ENCODE results near the gene IL4I1. TPM values are rescaled to one million over a fixed set of nuclear protein-coding genes. Genes with fewer than 3 reads are reported as not detected.

Gene IL4I1
- total and polyA plus RNA-seq, 4 donors = 3.6 to 21.2 (median 3.8) TPM

- 97% methylated on average over 7 of the region's 7 CpGs for WGBS, 2 donors
- H3K4me1 ChIP-seq (ENCODE audit: control insufficient read depth in 5 of 5, insufficient read depth in 5 of 5, low read length in 5 of 5) = peaks cover 0 to 16% (median 11%) of the 10 kb centered on the region in 5 donors
Measured at GRCh38 chr19:49931293-49932040, 34.8 kb upstream of the IL4I1 start.

GRCh38 chr19:49930483-49931011 lies 33.9 kb upstream of the IL4I1 start:
- DNase-seq (peak in 2 of 3 donors; percentile 21 to 25), ATAC-seq (ENCODE audit: insufficient read depth, low FRiP score) (no peak)
- no peaks in the 10 kb centered on the region for H3K9me3 ChIP-seq (ENCODE audit: control insufficient read depth in 4 of 4, insufficient read depth in 3 of 4, low read length in 3 of 4)
- H3K27ac ChIP-seq (ENCODE audit: low read depth in 1 of 2, low read length in 1 of 2) = no peak overlapping the region
- peaks cover 0 to 21% (median 11%) of the 10 kb centered on the region in 4 donors for H3K36me3 ChIP-seq (ENCODE audit: control insufficient read depth in 4 of 4, insufficient read depth in 4 of 4, low read length in 4 of 4)
- no peak for TF ChIP-seq CTCF (IDR thresholded peaks at IDR 0.05; ENCODE audit: control extremely low read depth, extremely low read depth)
- H3K4me3 ChIP-seq = no peak overlapping the region
- peaks cover 0 to 16% (median 11%) of the 10 kb centered on the region in 5 donors for H3K4me1 ChIP-seq (ENCODE audit: control insufficient read depth in 5 of 5, insufficient read depth in 5 of 5, low read length in 5 of 5)
- WGBS, 2 donors = 65 to 71% methylated on average over 15 of the region's 15 CpGs
- no peaks in the 10 kb centered on the region for H3K27me3 ChIP-seq (ENCODE audit: control insufficient read depth in 3 of 3, insufficient read depth in 3 of 3, low read length in 2 of 3)
- H3K9ac ChIP-seq (ENCODE audit: insufficient read depth in 1 of 2, low read length in 2 of 2) = no peak overlapping the region

More at GRCh38 chr19:49931293-49932040, 34.8 kb upstream of the IL4I1 start:
- ATAC-seq (ENCODE audit: insufficient read depth, low FRiP score) = no peak
- no peak overlapping the region for H3K27ac ChIP-seq (ENCODE audit: low read depth in 1 of 2, low read length in 1 of 2)
- TF ChIP-seq CTCF (IDR thresholded peaks at IDR 0.05; ENCODE audit: control extremely low read depth, extremely low read depth) = no peak
- H3K9me3 ChIP-seq (ENCODE audit: control insufficient read depth in 4 of 4, insufficient read depth in 3 of 4, low read length in 3 of 4) = no peaks in the 10 kb centered on the region
- H3K9ac ChIP-seq (ENCODE audit: insufficient read depth in 1 of 2, low read length in 2 of 2) = no peak overlapping the region
- peaks cover 0 to 19% (median 10%) of the 10 kb centered on the region in 4 donors for H3K36me3 ChIP-seq (ENCODE audit: control insufficient read depth in 4 of 4, insufficient read depth in 4 of 4, low read length in 4 of 4)
- DNase-seq = no peak
- no peak overlapping the region for H3K4me3 ChIP-seq
- H3K27me3 ChIP-seq (ENCODE audit: control insufficient read depth in 3 of 3, insufficient read depth in 3 of 3, low read length in 2 of 3) = no peaks in the 10 kb centered on the region

GRCh38 chr19:49929611-49930482 lies 33.2 kb upstream of the IL4I1 start:
- no peak for TF ChIP-seq CTCF (IDR thresholded peaks at IDR 0.05; ENCODE audit: control extremely low read depth, extremely low read depth)
- Histone ChIP-seq H3K27ac (ENCODE audit: low read depth in 1 of 2, low read length in 1 of 2) (peak overlapping the region; percentile 88 to 90), H3K9me3 (ENCODE audit: control insufficient read depth in 4 of 4, insufficient read depth in 3 of 4, low read length in 3 of 4) (no peaks in the 10 kb centered on the region), H3K27me3 (ENCODE audit: control insufficient read depth in 3 of 3, insufficient read depth in 3 of 3, low read length in 2 of 3) (no peaks in the 10 kb centered on the region), H3K9ac (ENCODE audit: insufficient read depth in 1 of 2, low read length in 2 of 2) (peak overlapping the region; percentile 4 to 33), H3K4me1 (ENCODE audit: control insufficient read depth in 5 of 5, insufficient read depth in 5 of 5, low read length in 5 of 5) (peaks cover 0 to 16% (median 11%) of the 10 kb centered on the region in 5 donors), H3K36me3 (ENCODE audit: control insufficient read depth in 4 of 4, insufficient read depth in 4 of 4, low read length in 4 of 4) (peaks cover 0 to 25% (median 12%) of the 10 kb centered on the region in 4 donors), H3K4me3 (peak overlapping the region; percentile 93)
- 3 to 5% methylated on average over 42 to 43 of the region's 43 CpGs for WGBS, 2 donors
- DNase-seq (peak; percentile 93 to 96 (median 95)), ATAC-seq (ENCODE audit: insufficient read depth, low FRiP score) (peak; percentile 85)
